GM18951 (cell line): Measurements from ENCODE around the gene CCS.

ENCODE experiments used
- POLR2A ChIP-seq: IDR thresholded peaks from 4 replicates; pipeline ENCODE4 v1.6.1; 2011; ENCODE audit warnings: mild to moderate bottlenecking; ENCODE audit not compliant: insufficient read length, insufficient read depth; ENCODE audit errors: extremely low read depth
- in situ Hi-C: fragments of 300-500 bp; cut with MboI; formaldehyde crosslinking; loops from one replicate; pipeline ENCODE4 v1.12.0; 2022; ENCODE audit warnings: low sequenced_read_pairs, mixed read lengths, inconsistent platforms; ENCODE audit not compliant: unreplicated experiment

CCS gene

GRCh38 chr11:66554602-66555001, 38.4 kb upstream of the CCS start:
- in situ Hi-C loops, result loop anchor here (25.0 kb wide), 1 partner anchor 283 kb away; the partner anchor contains the start of gene RCE1
- TF ChIP-seq POLR2A, result no peak

GRCh38 chr11:66555416-66555815, 37.6 kb upstream of the CCS start:
- TF ChIP-seq POLR2A, result no peak
- in situ Hi-C loops, result loop anchor here (25.0 kb wide), 1 partner anchor 282 kb away; the partner anchor contains the start of gene RCE1

GRCh38 chr11:66556086-66556485, 36.9 kb upstream of the CCS start:
- TF ChIP-seq POLR2A, result no peak
- in situ Hi-C loops, result loop anchor here (25.0 kb wide), 1 partner anchor 281 kb away; the partner anchor contains the start of gene RCE1

GRCh38 chr11:66557733-66558326, 35.2 kb upstream of the CCS start:
- no peak for TF ChIP-seq POLR2A
- in situ Hi-C loops, result loop anchor here (25.0 kb wide), 1 partner anchor 279 kb away; the partner anchor contains the start of gene RCE1

- in situ Hi-C loops, result loop anchor here (25.0 kb wide), 1 partner anchor 278 kb away; the partner anchor contains the start of gene RCE1
- TF ChIP-seq POLR2A, result no peak
These were observed 33.7 kb upstream of the CCS start for GRCh38 chr11:66559142-66559865.

GRCh38 chr11:66559866-66560676, 32.9 kb upstream of the CCS start:
- in situ Hi-C loops, result loop anchor here (25.0 kb wide), 1 partner anchor 277 kb away; the partner anchor contains the start of gene RCE1
- no peak for TF ChIP-seq POLR2A

- TF ChIP-seq POLR2A, result no peak
- in situ Hi-C loops, result loop anchor here (25.0 kb wide), 1 partner anchor 276 kb away; the partner anchor contains the start of gene RCE1
These were observed 31.6 kb upstream of the CCS start for GRCh38 chr11:66561178-66561974.

GRCh38 chr11:66561975-66562248, 31.1 kb upstream of the CCS start:
- TF ChIP-seq POLR2A, result no peak
- in situ Hi-C loops, result loop anchor here (25.0 kb wide), 1 partner anchor 275 kb away; the partner anchor contains the start of gene RCE1

- in situ Hi-C loops, result loop anchor here (25.0 kb wide), 1 partner anchor 275 kb away; the partner anchor contains the start of gene RCE1
- TF ChIP-seq POLR2A, result no peak
These were observed 30.7 kb upstream of the CCS start for GRCh38 chr11:66562275-66562674.

- in situ Hi-C loops, result loop anchor here (25.0 kb wide), 1 partner anchor 274 kb away; the partner anchor contains the start of gene RCE1
- no peak for TF ChIP-seq POLR2A
These were observed 29.9 kb upstream of the CCS start for GRCh38 chr11:66562907-66563583.

- TF ChIP-seq POLR2A, result no peak
- in situ Hi-C loops, result loop anchor here (25.0 kb wide), 1 partner anchor 273 kb away; the partner anchor contains the start of gene RCE1
These were observed 29.2 kb upstream of the CCS start for GRCh38 chr11:66563832-66564231.

GRCh38 chr11:66564538-66564937, 28.4 kb upstream of the CCS start:
- TF ChIP-seq POLR2A, result no peak
- in situ Hi-C loops, result loop anchor here (25.0 kb wide), 1 partner anchor 273 kb away; the partner anchor contains the start of gene RCE1

GRCh38 chr11:66564984-66565383, 28.0 kb upstream of the CCS start:
- in situ Hi-C loops, result loop anchor here (25.0 kb wide), 1 partner anchor 272 kb away; the partner anchor contains the start of gene RCE1

More at GRCh38 chr11:66564984-66565383, 28.0 kb upstream of the CCS start:
- no peak for TF ChIP-seq POLR2A
